ENCODE measurements around the gene KTN1.

The KTN1 gene

DNA sequence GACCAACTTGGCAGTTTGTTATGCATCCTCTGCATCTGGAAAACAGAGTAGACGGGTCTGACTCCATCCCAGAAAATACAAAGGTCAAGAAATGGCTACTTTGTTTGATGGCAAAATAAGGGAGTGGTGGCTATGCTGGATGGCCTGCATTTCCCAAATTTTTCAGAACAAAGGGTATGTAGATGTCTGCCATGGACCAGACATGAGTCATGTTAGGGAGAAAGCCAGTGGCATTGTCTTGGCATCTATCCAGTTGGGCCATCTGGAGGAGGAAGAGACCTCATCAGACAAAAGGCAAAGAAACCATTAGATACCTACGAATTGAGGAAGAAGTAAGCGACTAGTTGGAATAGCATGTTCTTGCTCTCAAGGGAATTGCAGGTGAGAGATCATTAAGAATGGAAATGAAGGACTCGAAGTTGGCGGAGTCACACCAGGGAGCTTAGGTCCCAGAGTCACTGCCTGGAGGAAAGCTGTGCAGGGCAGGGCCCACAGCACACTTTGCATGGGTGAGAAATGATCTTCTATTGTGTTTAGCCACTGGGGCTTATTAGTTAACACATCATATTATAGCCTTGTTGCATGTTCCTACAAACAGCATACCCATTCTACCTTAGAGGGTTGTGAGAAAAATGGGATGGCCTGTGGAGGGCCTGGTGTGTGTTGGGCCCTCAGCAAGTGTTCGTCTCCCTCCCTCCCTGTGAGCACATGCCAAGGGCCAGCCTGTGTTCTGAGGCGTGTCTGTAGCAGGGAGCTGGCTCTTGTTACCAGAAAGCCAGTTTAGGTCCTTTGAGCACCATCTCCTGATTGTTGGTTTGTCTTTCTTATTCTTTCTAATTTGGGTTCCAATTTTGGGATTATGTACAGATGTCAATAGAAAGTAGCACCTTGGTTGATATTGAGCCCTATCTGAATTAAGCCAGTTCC lies 119.4 kb downstream of the KTN1 start:
- Histone ChIP-seq H3K27ac (ENCODE audit: insufficient read depth in 1 of 2, low read depth in 1 of 2, low read length in 2 of 2, poor library complexity in 1 of 2, severe bottlenecking in 2 of 2) (no peak overlapping the region), H3K4me1 (ENCODE audit: control extremely low read depth in 1 of 4, control insufficient read depth in 4 of 4, insufficient read depth in 4 of 4, low read length in 3 of 4) (no peaks in the 10 kb centered on the region), H3K36me3 (ENCODE audit: control insufficient read depth in 4 of 4, insufficient read depth in 4 of 4, low read length in 3 of 4) (no peaks in the 10 kb centered on the region), H3K27me3 (replicated peaks in 2 of 5; ENCODE audit: control insufficient read depth in 4 of 5, insufficient read depth in 5 of 5, low read length in 4 of 5) (no peaks in the 10 kb centered on the region), H3K4me3 (ENCODE audit: control insufficient read depth in 1 of 7, extremely low read depth in 1 of 7, insufficient read depth in 4 of 7, low read depth in 2 of 7, low read length in 6 of 7) (no peak overlapping the region), H3K9me3 (ENCODE audit: control extremely low read depth in 1 of 5, control insufficient read depth in 4 of 5, insufficient read depth in 2 of 5, low read depth in 1 of 5, low read length in 4 of 5) (no peaks in the 10 kb centered on the region)
- DNase-seq = no peak
- ChIA-PET POLR2A (no interaction called here), CTCF (interaction anchor here (0.6 kb wide), 1 partner anchor 41 kb away, joined by 4 read pairs; no protein-coding TSS in a partner anchor)
- 93% methylated on average over 7 of the region's 7 CpGs for WGBS (ENCODE audit: insufficient coverage)

DNA sequence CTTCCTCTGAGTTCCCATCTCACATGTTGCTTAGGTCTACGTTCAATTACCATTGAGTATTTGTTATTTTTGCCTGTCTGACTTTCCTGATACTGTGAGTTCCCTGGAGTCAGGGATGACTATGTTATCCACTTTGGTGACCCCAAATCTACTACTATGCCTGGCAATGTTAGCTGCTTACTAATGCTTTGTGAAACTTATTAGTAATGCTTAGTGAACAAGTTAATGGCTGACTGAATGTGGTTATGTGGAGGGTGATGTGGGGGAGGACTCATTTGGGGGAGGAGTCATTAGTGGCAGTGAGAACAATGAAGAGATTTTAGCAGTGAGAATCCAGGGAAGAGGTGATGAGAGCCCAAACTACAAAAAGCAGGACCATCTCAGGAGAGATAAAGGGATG lies 121.6 kb downstream of the KTN1 start:
- Histone ChIP-seq H3K27me3 (replicated peaks in 2 of 5; ENCODE audit: control insufficient read depth in 4 of 5, insufficient read depth in 5 of 5, low read length in 4 of 5) (no peaks in the 10 kb centered on the region), H3K27ac (ENCODE audit: insufficient read depth in 1 of 2, low read depth in 1 of 2, low read length in 2 of 2, poor library complexity in 1 of 2, severe bottlenecking in 2 of 2) (no peak overlapping the region), H3K36me3 (ENCODE audit: control insufficient read depth in 4 of 4, insufficient read depth in 4 of 4, low read length in 3 of 4) (no peaks in the 10 kb centered on the region), H3K9me3 (ENCODE audit: control extremely low read depth in 1 of 5, control insufficient read depth in 4 of 5, insufficient read depth in 2 of 5, low read depth in 1 of 5, low read length in 4 of 5) (no peaks in the 10 kb centered on the region), H3K4me3 (ENCODE audit: control insufficient read depth in 1 of 7, extremely low read depth in 1 of 7, insufficient read depth in 4 of 7, low read depth in 2 of 7, low read length in 6 of 7) (no peak overlapping the region), H3K4me1 (ENCODE audit: control extremely low read depth in 1 of 4, control insufficient read depth in 4 of 4, insufficient read depth in 4 of 4, low read length in 3 of 4) (no peaks in the 10 kb centered on the region)
- DNase-seq = no peak
- POLR2A ChIA-PET = interaction anchor here (0.5 kb wide), 1 partner anchor 23 kb away, joined by 4 read pairs; no protein-coding TSS in a partner anchor
- 100% methylated on average over 1 of the region's 1 CpG for WGBS (ENCODE audit: insufficient coverage)
- CTCF ChIA-PET = no interaction called here

DNA sequence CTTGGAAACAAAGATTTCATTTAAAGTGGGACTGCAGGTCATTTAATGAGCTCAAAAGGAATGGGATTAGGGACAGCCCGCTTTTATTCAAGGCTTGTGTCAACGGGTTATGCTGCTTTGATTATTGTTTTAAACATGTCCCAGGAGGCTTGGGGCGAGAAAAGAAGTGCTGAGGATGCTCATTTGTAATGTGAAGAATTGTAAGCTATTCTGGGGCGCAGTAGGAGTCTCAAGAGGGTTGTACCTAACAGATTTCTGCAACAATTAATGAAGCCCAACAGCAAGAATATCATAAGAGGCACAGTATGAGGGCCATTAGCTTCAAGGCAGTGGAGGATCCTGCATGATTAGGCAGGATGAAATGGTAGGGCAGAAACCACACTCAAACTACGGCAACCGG lies 122.5 kb downstream of the KTN1 start:
- Histone ChIP-seq H3K4me3 (ENCODE audit: control insufficient read depth in 1 of 7, extremely low read depth in 1 of 7, insufficient read depth in 4 of 7, low read depth in 2 of 7, low read length in 6 of 7) (no peak overlapping the region), H3K36me3 (ENCODE audit: control insufficient read depth in 4 of 4, insufficient read depth in 4 of 4, low read length in 3 of 4) (no peaks in the 10 kb centered on the region), H3K27ac (ENCODE audit: insufficient read depth in 1 of 2, low read depth in 1 of 2, low read length in 2 of 2, poor library complexity in 1 of 2, severe bottlenecking in 2 of 2) (no peak overlapping the region), H3K27me3 (replicated peaks in 2 of 5; ENCODE audit: control insufficient read depth in 4 of 5, insufficient read depth in 5 of 5, low read length in 4 of 5) (no peaks in the 10 kb centered on the region), H3K4me1 (ENCODE audit: control extremely low read depth in 1 of 4, control insufficient read depth in 4 of 4, insufficient read depth in 4 of 4, low read length in 3 of 4) (no peaks in the 10 kb centered on the region), H3K9me3 (ENCODE audit: control extremely low read depth in 1 of 5, control insufficient read depth in 4 of 5, insufficient read depth in 2 of 5, low read depth in 1 of 5, low read length in 4 of 5) (no peaks in the 10 kb centered on the region)
- WGBS (ENCODE audit: insufficient coverage) = 99% methylated on average over 6 of the region's 6 CpGs
- DNase-seq = no peak
- CTCF ChIA-PET = interaction anchor here (0.5 kb wide), 1 partner anchor 105 kb away, joined by 3 read pairs; no protein-coding TSS in a partner anchor
- POLR2A ChIA-PET = no interaction called here

DNA sequence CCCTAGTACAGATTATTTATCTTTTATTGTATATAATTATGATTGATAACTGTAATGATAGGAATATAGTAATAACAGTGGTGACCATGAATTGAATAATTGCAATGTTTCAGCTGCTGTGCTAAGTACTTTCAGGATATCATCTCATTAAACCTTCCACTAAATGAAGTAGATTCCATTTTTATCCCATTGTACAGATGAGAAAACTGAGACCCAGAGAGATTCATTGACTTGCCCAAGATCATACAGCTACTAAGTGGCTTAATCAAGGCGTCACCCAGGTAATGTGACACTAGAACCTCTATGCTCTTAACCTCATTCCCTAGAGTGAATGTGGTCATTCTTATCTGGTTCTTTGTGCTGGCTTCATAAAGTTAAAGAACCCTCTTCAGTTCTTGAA lies 124.6 kb downstream of the KTN1 start:
- H3K4me3 ChIP-seq (ENCODE audit: control insufficient read depth in 1 of 7, extremely low read depth in 1 of 7, insufficient read depth in 4 of 7, low read depth in 2 of 7, low read length in 6 of 7) = no peak overlapping the region
- ChIA-PET CTCF (interaction anchor here (1.1 to 5.6 kb wide), 5 partner anchors 636 to 782 kb away, joined by 3 to 31 read pairs (median 4); no protein-coding TSS in a partner anchor), POLR2A (no interaction called here)
- no peaks in the 10 kb centered on the region for H3K4me1 ChIP-seq (ENCODE audit: control extremely low read depth in 1 of 4, control insufficient read depth in 4 of 4, insufficient read depth in 4 of 4, low read length in 3 of 4)
- no peak overlapping the region for H3K27ac ChIP-seq (ENCODE audit: insufficient read depth in 1 of 2, low read depth in 1 of 2, low read length in 2 of 2, poor library complexity in 1 of 2, severe bottlenecking in 2 of 2)
- H3K9me3 ChIP-seq (ENCODE audit: control extremely low read depth in 1 of 5, control insufficient read depth in 4 of 5, insufficient read depth in 2 of 5, low read depth in 1 of 5, low read length in 4 of 5) = no peaks in the 10 kb centered on the region
- DNase-seq = no peak
- H3K27me3 ChIP-seq (replicated peaks in 2 of 5; ENCODE audit: control insufficient read depth in 4 of 5, insufficient read depth in 5 of 5, low read length in 4 of 5) = no peaks in the 10 kb centered on the region
- 100% methylated on average over 1 of the region's 1 CpG for WGBS (ENCODE audit: insufficient coverage)
- no peaks in the 10 kb centered on the region for H3K36me3 ChIP-seq (ENCODE audit: control insufficient read depth in 4 of 4, insufficient read depth in 4 of 4, low read length in 3 of 4)

DNA sequence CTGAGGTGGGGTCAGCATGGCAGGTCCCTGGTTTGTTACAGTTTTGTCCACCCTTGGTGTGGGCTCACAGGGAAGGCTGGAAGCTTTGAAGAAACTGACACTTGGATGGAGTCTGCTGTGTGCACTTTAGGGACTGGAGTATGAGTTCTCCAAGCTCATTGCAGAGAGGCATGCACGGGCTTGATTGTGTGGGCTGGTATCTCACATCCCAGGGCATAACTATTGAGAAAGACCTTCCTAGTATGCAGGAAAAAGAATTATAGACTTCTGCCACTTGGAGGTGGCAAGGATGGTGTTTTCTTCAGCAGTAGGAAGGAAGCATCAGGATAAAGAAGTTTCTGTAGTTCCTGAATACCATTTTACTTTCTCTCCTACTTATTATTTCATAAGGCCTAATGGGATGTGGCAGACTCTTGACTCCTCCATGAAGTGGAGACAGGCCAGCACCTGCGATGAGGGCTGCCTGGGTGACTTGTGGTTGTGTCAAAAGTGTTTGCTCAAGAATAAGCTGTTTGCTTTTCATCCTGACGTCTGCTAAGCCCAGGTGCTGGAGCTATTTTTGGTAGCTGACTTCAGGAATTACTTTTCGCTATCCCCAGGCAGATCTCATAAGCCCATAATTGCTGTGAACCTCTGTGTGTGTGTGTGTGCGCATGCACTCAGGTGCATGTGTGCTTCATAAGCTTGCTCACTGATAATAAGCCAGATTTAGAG lies 125.8 kb downstream of the KTN1 start:
- Histone ChIP-seq H3K4me3 (ENCODE audit: control insufficient read depth in 1 of 7, extremely low read depth in 1 of 7, insufficient read depth in 4 of 7, low read depth in 2 of 7, low read length in 6 of 7) (no peak overlapping the region), H3K4me1 (ENCODE audit: control extremely low read depth in 1 of 4, control insufficient read depth in 4 of 4, insufficient read depth in 4 of 4, low read length in 3 of 4) (no peaks in the 10 kb centered on the region), H3K27ac (ENCODE audit: insufficient read depth in 1 of 2, low read depth in 1 of 2, low read length in 2 of 2, poor library complexity in 1 of 2, severe bottlenecking in 2 of 2) (no peak overlapping the region), H3K9me3 (ENCODE audit: control extremely low read depth in 1 of 5, control insufficient read depth in 4 of 5, insufficient read depth in 2 of 5, low read depth in 1 of 5, low read length in 4 of 5) (no peaks in the 10 kb centered on the region), H3K27me3 (replicated peaks in 2 of 5; ENCODE audit: control insufficient read depth in 4 of 5, insufficient read depth in 5 of 5, low read length in 4 of 5) (no peaks in the 10 kb centered on the region), H3K36me3 (ENCODE audit: control insufficient read depth in 4 of 4, insufficient read depth in 4 of 4, low read length in 3 of 4) (no peaks in the 10 kb centered on the region)
- no peak for DNase-seq
- WGBS (ENCODE audit: insufficient coverage) = 70% methylated on average over 3 of the region's 5 CpGs
- POLR2A ChIA-PET = interaction anchor here (0.6 kb wide), 1 partner anchor 682 kb away, joined by 3 read pairs; no protein-coding TSS in a partner anchor
- CTCF ChIA-PET = interaction anchor here (0.7 to 5.6 kb wide), 15 partner anchors 8 to 781 kb away, joined by 3 to 31 read pairs (median 3); no protein-coding TSS in a partner anchor

DNA sequence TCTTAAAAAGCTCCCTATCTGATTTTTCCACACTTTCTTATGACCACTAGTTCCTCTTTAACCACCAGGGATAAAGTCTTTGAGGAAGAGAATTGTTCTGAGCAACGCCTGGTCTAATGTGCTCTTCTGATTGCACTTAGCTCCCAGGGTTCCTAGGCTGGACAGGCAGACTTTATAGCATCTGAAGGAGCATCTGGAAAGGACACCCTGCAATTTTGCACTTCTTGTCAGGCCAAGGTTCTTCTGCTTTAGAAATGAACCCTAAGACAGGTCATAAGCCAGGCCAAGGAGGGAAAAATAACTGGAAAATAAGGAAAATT lies 126.3 kb downstream of the KTN1 start:
- ChIA-PET POLR2A (no interaction called here), CTCF (interaction anchor here (0.7 to 5.6 kb wide), 13 partner anchors 9 to 781 kb away, joined by 3 to 31 read pairs (median 3); no protein-coding TSS in a partner anchor)
- Histone ChIP-seq H3K4me1 (ENCODE audit: control extremely low read depth in 1 of 4, control insufficient read depth in 4 of 4, insufficient read depth in 4 of 4, low read length in 3 of 4) (no peaks in the 10 kb centered on the region), H3K27me3 (replicated peaks in 2 of 5; ENCODE audit: control insufficient read depth in 4 of 5, insufficient read depth in 5 of 5, low read length in 4 of 5) (no peaks in the 10 kb centered on the region), H3K9me3 (ENCODE audit: control extremely low read depth in 1 of 5, control insufficient read depth in 4 of 5, insufficient read depth in 2 of 5, low read depth in 1 of 5, low read length in 4 of 5) (no peaks in the 10 kb centered on the region), H3K36me3 (ENCODE audit: control insufficient read depth in 4 of 4, insufficient read depth in 4 of 4, low read length in 3 of 4) (no peaks in the 10 kb centered on the region), H3K27ac (ENCODE audit: insufficient read depth in 1 of 2, low read depth in 1 of 2, low read length in 2 of 2, poor library complexity in 1 of 2, severe bottlenecking in 2 of 2) (no peak overlapping the region), H3K4me3 (ENCODE audit: control insufficient read depth in 1 of 7, extremely low read depth in 1 of 7, insufficient read depth in 4 of 7, low read depth in 2 of 7, low read length in 6 of 7) (no peak overlapping the region)
- 33% methylated on average over 1 of the region's 1 CpG for WGBS (ENCODE audit: insufficient coverage)
- no peak for DNase-seq

DNA sequence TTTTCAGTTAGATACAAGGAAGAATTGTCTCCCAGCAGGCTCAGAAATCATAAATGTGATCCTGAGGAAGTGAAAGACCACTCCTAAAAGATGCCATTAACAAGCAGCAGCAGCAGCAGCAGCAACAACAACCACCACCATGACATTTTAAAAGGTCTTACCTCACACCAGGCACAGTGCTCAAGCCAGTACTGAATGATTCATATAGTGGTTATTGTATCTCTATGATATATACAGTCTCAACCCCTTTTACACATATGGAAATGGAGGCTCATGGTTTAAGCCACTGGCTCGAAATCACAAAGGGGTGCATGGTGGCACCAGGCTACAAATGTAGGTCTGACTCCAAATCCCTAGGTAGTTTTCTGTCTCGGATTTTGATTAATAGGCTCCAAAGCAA lies 126.9 kb downstream of the KTN1 start:
- ChIA-PET POLR2A (no interaction called here), CTCF (interaction anchor here (1.0 to 5.6 kb wide), 11 partner anchors 9 to 783 kb away, joined by 3 to 31 read pairs (median 3); no protein-coding TSS in a partner anchor)
- H3K36me3 ChIP-seq (ENCODE audit: control insufficient read depth in 4 of 4, insufficient read depth in 4 of 4, low read length in 3 of 4) = no peaks in the 10 kb centered on the region
- H3K9me3 ChIP-seq (ENCODE audit: control extremely low read depth in 1 of 5, control insufficient read depth in 4 of 5, insufficient read depth in 2 of 5, low read depth in 1 of 5, low read length in 4 of 5) = no peaks in the 10 kb centered on the region
- no peak overlapping the region for H3K4me3 ChIP-seq (ENCODE audit: control insufficient read depth in 1 of 7, extremely low read depth in 1 of 7, insufficient read depth in 4 of 7, low read depth in 2 of 7, low read length in 6 of 7)
- no peaks in the 10 kb centered on the region for H3K4me1 ChIP-seq (ENCODE audit: control extremely low read depth in 1 of 4, control insufficient read depth in 4 of 4, insufficient read depth in 4 of 4, low read length in 3 of 4)
- H3K27me3 ChIP-seq (replicated peaks in 2 of 5; ENCODE audit: control insufficient read depth in 4 of 5, insufficient read depth in 5 of 5, low read length in 4 of 5) = no peaks in the 10 kb centered on the region
- 78% methylated on average over 1 of the region's 2 CpGs for WGBS (ENCODE audit: insufficient coverage)
- DNase-seq = no peak
- H3K27ac ChIP-seq (ENCODE audit: insufficient read depth in 1 of 2, low read depth in 1 of 2, low read length in 2 of 2, poor library complexity in 1 of 2, severe bottlenecking in 2 of 2) = no peak overlapping the region

Measured in common myeloid progenitor, CD34-positive (primary cell).